Left lung (tissue), 10 donors: ENCODE results near the gene HAND2. TPM values are rescaled to one million over a fixed set of nuclear protein-coding genes. Genes with fewer than 3 reads are reported as not detected.
A peak's percentile ranks its signal among the peaks of the same experiment; 100 is the strongest.

Experiments used
- ATAC-seq: fragments of 200-7000 bp; cut with Tn5 transposase; one replicate; pipeline ENCODE4 v1.9.1; 2020; ENCODE audit warnings: moderate library complexity
- DNase-seq, 4 donors: peaks; one replicate each; pipeline ENCODE4 v3.0.0-alpha.2; 2013 to 2020
- H3K27ac ChIP-seq, 2 donors: fragments of 200-600 bp; sonication (generic) in 1 of 2; one replicate each; pipeline versions ENCODE4 v1.5.0 to v1.8.0; 2020 to 2021
- H3K27me3 ChIP-seq, 2 donors: fragments of 200-600 bp; sonication (generic) in 1 of 2; one replicate each; pipeline versions ENCODE4 v1.5.0 to v1.8.0; 2020 to 2021
- H3K36me3 ChIP-seq, 2 donors: fragments of 200-600 bp; sonication (generic) in 1 of 2; one replicate each; pipeline versions ENCODE4 v1.5.0 to v1.8.0; 2020 to 2021
- H3K4me1 ChIP-seq, 2 donors: fragments of 200-600 bp; one replicate each; pipeline ENCODE4 v1.8.0; 2021
- H3K4me3 ChIP-seq, 2 donors: fragments of 200-600 bp; sonication (generic) in 1 of 2; one replicate each; pipeline versions ENCODE4 v1.5.0 to v1.8.0; 2020 to 2021; ENCODE audit warnings: mild to moderate bottlenecking in 1 of 2
- H3K9me3 ChIP-seq, 2 donors: fragments of 200-600 bp; sonication (generic) in 1 of 2; one replicate each; pipeline versions ENCODE4 v1.5.0 to v1.8.0; 2020 to 2021
- CTCF ChIP-seq, 2 donors: fragments of 200-600 bp; sonication (generic) in 1 of 2; IDR thresholded peaks; one replicate each; pipeline versions ENCODE4 v1.5.0 to v1.8.0; 2021; ENCODE audit warnings: antibody characterized with exemption in 2 of 2
- intact Hi-C, 2 donors: fragments of 100-400 bp; cut with DNase I; formaldehyde crosslinking; loops; one replicate each; pipeline versions ENCODE4 v1.11.2 to v1.14.2; 2022
- polyA plus RNA-seq, 6 donors: library from polyadenylated mRNA; unstranded; fragments of 120-200 nt; gene quantifications; one replicate each; pipeline ENCODE4 v1.2.1, GENCODE V29; 2013; ENCODE audit not compliant: insufficient read length in 6 of 6
- total RNA-seq, 2 donors: library from RNA; stranded (reverse); fragmentation: NEBNext Ultra II Directional; extraction: Animal tissue kit (Norgen Biotek cat#: 25700); gene quantifications; one replicate each; pipeline ENCODE4 v1.2.1, GENCODE V29; 2021
- donor health status: DM: no; HTN: yes; CAD: no.
- donor health status: DM: no; HTN: no; CAD: no.

Gene HAND2
- total and polyA plus RNA-seq, 8 donors: 0.20 to 0.41 (median 0.20) TPM; not detected in 3

- no peak overlapping the region for H3K4me3 ChIP-seq
- H3K36me3 ChIP-seq: no peaks in the 10 kb centered on the region
- peaks cover 99 to 100% of the 10 kb centered on the region in 2 donors for H3K27me3 ChIP-seq
- H3K4me1 ChIP-seq: peaks cover 13 to 27% of the 10 kb centered on the region in 2 donors
- H3K9me3 ChIP-seq: no peaks in the 10 kb centered on the region
- no peak overlapping the region for H3K27ac ChIP-seq
- intact Hi-C loops: no loop called here
- TF ChIP-seq CTCF (IDR thresholded peaks at IDR 0.05): no peak
- DNase-seq (peak in 1 of 4 donors; percentile 77), ATAC-seq (no peak)
Measured at GRCh38 chr4:173525118-173526011, 4.7 kb downstream of the HAND2 start.

- Histone ChIP-seq H3K36me3 (no peaks in the 10 kb centered on the region), H3K27ac (no peak overlapping the region), H3K27me3 (peaks cover 99 to 100% of the 10 kb centered on the region in 2 donors), H3K9me3 (no peaks in the 10 kb centered on the region), H3K4me3 (no peak overlapping the region), H3K4me1 (peaks cover 6 to 20% of the 10 kb centered on the region in 2 donors)
- intact Hi-C loops: no loop called here
- ATAC-seq: no peak
- TF ChIP-seq CTCF (IDR thresholded peaks at IDR 0.05): no peak
- no peak for DNase-seq
Measured at GRCh38 chr4:173524218-173525117, 5.6 kb downstream of the HAND2 start.

GRCh38 chr4:173522951-173523395 lies 7.1 kb downstream of the HAND2 start:
- peaks cover 100% of the 10 kb centered on the region in 2 donors for H3K27me3 ChIP-seq
- H3K9me3 ChIP-seq: no peaks in the 10 kb centered on the region
- H3K36me3 ChIP-seq: no peaks in the 10 kb centered on the region
- no peak for DNase-seq
- intact Hi-C loops: no loop called here
- no peak overlapping the region for H3K27ac ChIP-seq
- no peak for TF ChIP-seq CTCF (IDR thresholded peaks at IDR 0.05)
- no peak for ATAC-seq
- H3K4me1 ChIP-seq: peaks cover 6 to 12% of the 10 kb centered on the region in 2 donors
- no peak overlapping the region for H3K4me3 ChIP-seq

GRCh38 chr4:173522160-173522950 lies 7.7 kb downstream of the HAND2 start:
- Histone ChIP-seq H3K9me3 (no peaks in the 10 kb centered on the region), H3K27me3 (peaks cover 100% of the 10 kb centered on the region in 2 donors), H3K4me3 (peak overlapping the region in 1 of 2 donors; percentile 9), H3K27ac (no peak overlapping the region), H3K36me3 (no peaks in the 10 kb centered on the region), H3K4me1 (peaks cover 6 to 12% of the 10 kb centered on the region in 2 donors)
- peak; percentile 86 for ATAC-seq
- intact Hi-C loops: no loop called here
- TF ChIP-seq CTCF (IDR thresholded peaks at IDR 0.05): no peak
- DNase-seq: peak; percentile 62 to 92 (median 83)
